Fibroblast of mammary gland (primary cell): ENCODE measurements around the gene CHRM5.

Source experiments
- DNase-seq: peaks from one replicate; pipeline ENCODE4 v3.0.0-alpha.2; 2010; ENCODE audit warnings: low read depth
- H3K4me3 ChIP-seq: 2 replicates; pipeline ENCODE4 v1.5.1; 2011; ENCODE audit warnings: low read depth, mild to moderate bottlenecking, low read length, moderate library complexity; ENCODE audit not compliant: control insufficient read depth
- CTCF ChIP-seq: conservative IDR thresholded peaks from 2 replicates; pipeline ENCODE4 v1.5.1; 2011; ENCODE audit warnings: low read depth, low read length, inconsistent platforms; ENCODE audit not compliant: control insufficient read depth, insufficient read depth

CHRM5 gene

DNA sequence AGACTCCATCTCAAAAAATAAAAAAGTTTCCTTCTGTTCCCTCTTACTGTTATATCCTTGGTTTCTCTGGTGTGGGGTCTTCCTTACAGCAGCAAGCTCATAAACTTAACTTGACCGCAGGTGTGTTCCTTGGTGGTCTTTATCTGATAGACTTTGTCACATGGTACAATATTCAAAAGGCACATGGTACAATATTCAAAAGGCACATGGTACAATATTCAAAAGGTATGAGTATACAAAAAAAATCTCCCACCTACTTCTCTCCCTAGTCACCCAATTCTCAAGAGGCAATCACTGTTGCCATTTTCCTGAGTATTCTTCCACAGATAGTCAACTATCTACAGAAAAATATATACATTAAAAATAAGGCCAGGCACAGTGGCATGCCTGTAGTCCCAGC is 138.1 kb downstream of the CHRM5 start:
- H3K4me3 ChIP-seq, result no peak overlapping the region
- DNase-seq, result no peak
- TF ChIP-seq CTCF, result no peak

- no peak for DNase-seq
- no peak overlapping the region for H3K4me3 ChIP-seq
- no peak for TF ChIP-seq CTCF
Observed at GRCh38 chr15:34107315-34107714, 139.0 kb downstream of the CHRM5 start.

GRCh38 chr15:34109797-34110663 is 141.7 kb downstream of the CHRM5 start:
- no peak overlapping the region for H3K4me3 ChIP-seq
- TF ChIP-seq CTCF, result peak; percentile 83
- peak; percentile 57 for DNase-seq

DNA sequence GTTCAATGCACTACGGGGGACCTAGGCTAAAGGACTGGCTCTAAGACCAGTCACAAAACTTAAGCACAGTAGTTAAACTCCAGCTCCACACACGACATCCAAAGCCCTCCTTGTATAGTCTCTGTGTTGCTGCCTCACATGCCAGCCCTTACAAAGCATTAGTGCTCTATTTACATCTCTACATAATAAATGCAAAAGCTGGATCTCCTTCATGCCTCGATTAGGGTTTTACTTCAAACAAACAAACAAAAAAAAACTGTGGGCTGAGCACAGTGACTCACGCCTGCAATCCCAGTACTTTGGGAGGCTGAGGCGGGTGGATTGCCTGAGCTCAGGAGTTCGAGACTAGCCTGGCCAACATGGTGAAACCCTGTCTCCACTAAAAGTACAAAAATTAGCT is 143.2 kb downstream of the CHRM5 start:
- no peak for DNase-seq
- no peak for TF ChIP-seq CTCF
- no peak overlapping the region for H3K4me3 ChIP-seq

DNA sequence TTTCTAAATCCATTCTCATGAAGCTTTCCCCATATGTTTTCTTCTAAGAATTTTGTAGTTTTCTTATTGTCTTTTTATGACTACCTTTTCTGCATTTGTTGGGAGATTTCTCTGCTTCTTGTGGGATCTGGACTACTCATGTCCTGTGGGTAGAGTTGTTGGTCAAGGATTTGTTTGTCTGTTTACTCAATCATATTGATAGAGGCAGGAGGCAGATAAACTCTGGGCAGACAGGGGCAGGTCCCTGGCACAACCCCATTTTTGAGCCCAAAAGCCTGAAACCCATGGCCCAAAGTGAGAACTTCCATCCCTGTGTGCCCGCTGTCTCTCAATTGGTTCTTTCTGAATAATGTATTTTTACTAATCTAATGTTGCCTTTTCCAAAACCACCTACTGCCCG is 145.9 kb downstream of the CHRM5 start:
- no peak for DNase-seq
- TF ChIP-seq CTCF, result no peak
- no peak overlapping the region for H3K4me3 ChIP-seq

- no peak overlapping the region for H3K4me3 ChIP-seq
- no peak for DNase-seq
- no peak for TF ChIP-seq CTCF
Observed at GRCh38 chr15:34114739-34115138, 146.4 kb downstream of the CHRM5 start.
